Mammary epithelial cell (primary cell): ENCODE results near the gene FREY1.

ENCODE experiments used
- EZH2 ChIP-seq: IDR thresholded peaks from 2 replicates; pipeline ENCODE4 v1.6.1; 2012; ENCODE audit warnings: low read length, inconsistent platforms, borderline replicate concordance
- TF ChIP-seq, protein P1 (sequence below), 2 donors: IDR thresholded peaks in 1 of 2; conservative IDR thresholded peaks in 1 of 2; 2 replicates each; pipeline ENCODE4 v1.5.1; 2011 to 2012; ENCODE audit warnings: inconsistent platforms in 2 of 2, low read length in 2 of 2, mild to moderate bottlenecking in 2 of 2, control low read depth in 1 of 2, low read depth in 1 of 2; ENCODE audit not compliant: insufficient read depth in 1 of 2; ENCODE audit errors: extremely low read depth in 1 of 2

DNA sequence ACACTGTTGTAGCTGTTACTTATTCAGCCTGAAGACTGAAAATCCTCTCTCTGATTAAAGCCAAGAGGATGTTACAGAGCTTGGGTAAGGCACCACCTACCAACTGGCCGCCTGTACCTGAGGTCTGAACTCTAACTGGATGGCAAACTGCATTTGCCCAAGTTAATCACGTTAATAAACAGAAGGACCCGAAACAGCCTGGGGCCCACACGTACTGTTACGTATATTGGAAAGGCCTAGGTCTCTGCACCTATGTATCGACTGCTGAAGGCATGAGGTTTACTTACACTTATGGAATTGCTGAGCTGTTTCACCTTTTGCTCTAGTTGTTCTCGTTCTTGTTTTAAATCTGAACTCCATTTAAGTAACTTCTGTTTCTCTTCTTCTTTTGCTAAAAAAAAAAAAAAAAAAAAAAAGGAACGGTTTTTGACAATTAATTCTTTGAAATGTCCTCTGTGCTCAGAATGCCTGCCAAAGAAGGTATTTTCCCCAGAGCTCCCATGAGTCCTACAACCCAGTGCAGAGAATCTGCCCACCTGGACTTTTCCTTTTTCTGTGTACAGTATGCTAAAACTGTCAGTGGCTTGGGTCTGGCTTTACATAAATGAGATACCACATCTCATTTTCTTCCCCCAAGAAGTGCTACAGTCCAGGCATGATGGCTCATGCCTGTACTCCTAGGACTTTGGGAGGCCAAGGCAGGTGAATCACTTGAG, 28.4 kb upstream of the FREY1 start:
- TF ChIP-seq, protein P1, sequence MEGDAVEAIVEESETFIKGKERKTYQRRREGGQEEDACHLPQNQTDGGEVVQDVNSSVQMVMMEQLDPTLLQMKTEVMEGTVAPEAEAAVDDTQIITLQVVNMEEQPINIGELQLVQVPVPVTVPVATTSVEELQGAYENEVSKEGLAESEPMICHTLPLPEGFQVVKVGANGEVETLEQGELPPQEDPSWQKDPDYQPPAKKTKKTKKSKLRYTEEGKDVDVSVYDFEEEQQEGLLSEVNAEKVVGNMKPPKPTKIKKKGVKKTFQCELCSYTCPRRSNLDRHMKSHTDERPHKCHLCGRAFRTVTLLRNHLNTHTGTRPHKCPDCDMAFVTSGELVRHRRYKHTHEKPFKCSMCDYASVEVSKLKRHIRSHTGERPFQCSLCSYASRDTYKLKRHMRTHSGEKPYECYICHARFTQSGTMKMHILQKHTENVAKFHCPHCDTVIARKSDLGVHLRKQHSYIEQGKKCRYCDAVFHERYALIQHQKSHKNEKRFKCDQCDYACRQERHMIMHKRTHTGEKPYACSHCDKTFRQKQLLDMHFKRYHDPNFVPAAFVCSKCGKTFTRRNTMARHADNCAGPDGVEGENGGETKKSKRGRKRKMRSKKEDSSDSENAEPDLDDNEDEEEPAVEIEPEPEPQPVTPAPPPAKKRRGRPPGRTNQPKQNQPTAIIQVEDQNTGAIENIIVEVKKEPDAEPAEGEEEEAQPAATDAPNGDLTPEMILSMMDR (conservative IDR thresholded peaks at IDR 0.05 in 1 of 2, IDR thresholded peaks at IDR 0.05 in 1 of 2; ENCODE audit: extremely low read depth in 1 of 2, insufficient read depth in 1 of 2, low read depth in 1 of 2, low read length in 2 of 2): no peak
- TF ChIP-seq EZH2: no peak
